ENCODE results near the gene MYH11. TPM values are rescaled to one million over a fixed set of nuclear protein-coding genes. Genes with fewer than 3 reads are reported as not detected.
A peak's percentile ranks its signal among the peaks of the same experiment; 100 is the strongest.
"Not testable (repeated sequence)": the region's sequence is repeated elsewhere in the genome, so short reads cannot be mapped to it uniquely, and the experiment has no call there.

The MYH11 gene
- total RNA-seq, 2 experiments from 2014 or later = 0.06 TPM; not detected in 1

- DNase-seq = no peak
- peaks cover 58% of the 10 kb centered on the region for H3K36me3 Mint-ChIP-seq
- H3K9me3 Mint-ChIP-seq (ENCODE audit: low read depth) = no peaks in the 10 kb centered on the region
- H3K4me1 Mint-ChIP-seq = no peaks in the 10 kb centered on the region
- H3K27me3 Mint-ChIP-seq = no peaks in the 10 kb centered on the region
- CTCF ChIA-PET = interaction anchor here (1.1 kb wide), 1 partner anchor 47 kb away, joined by 3 read pairs; no protein-coding TSS in a partner anchor
- no peak overlapping the region for H3K4me3 Mint-ChIP-seq
- ATAC-seq = no peak
- H3K27ac Mint-ChIP-seq = no peak overlapping the region
Measured at GRCh38 chr16:15691046-15691445, 165.8 kb downstream of the MYH11 start.

- no peak for ATAC-seq
- Mint-ChIP-seq H3K36me3 (peaks cover 54% of the 10 kb centered on the region), H3K27ac (no peak overlapping the region), H3K27me3 (no peaks in the 10 kb centered on the region), H3K4me1 (no peaks in the 10 kb centered on the region), H3K9me3 (ENCODE audit: low read depth) (no peaks in the 10 kb centered on the region), H3K4me3 (no peak overlapping the region)
- CTCF ChIA-PET = interaction anchor here (1.0 kb wide), 1 partner anchor 48 kb away, joined by 3 read pairs; no protein-coding TSS in a partner anchor
- no peak for DNase-seq
Measured at GRCh38 chr16:15690296-15690695, 166.5 kb downstream of the MYH11 start.

- H3K4me3 Mint-ChIP-seq = no peak overlapping the region
- ATAC-seq = no peak
- H3K4me1 Mint-ChIP-seq = no peaks in the 10 kb centered on the region
- no peaks in the 10 kb centered on the region for H3K27me3 Mint-ChIP-seq
- no peak for DNase-seq
- H3K9me3 Mint-ChIP-seq (ENCODE audit: low read depth) = no peaks in the 10 kb centered on the region
- CTCF ChIA-PET = interaction anchor here (1.0 kb wide), 1 partner anchor 47 kb away, joined by 3 read pairs; no protein-coding TSS in a partner anchor
- peaks cover 52% of the 10 kb centered on the region for H3K36me3 Mint-ChIP-seq
- no peak overlapping the region for H3K27ac Mint-ChIP-seq
Measured at GRCh38 chr16:15689290-15689689, 167.5 kb downstream of the MYH11 start.

- Mint-ChIP-seq H3K36me3 (peaks cover 49% of the 10 kb centered on the region), H3K27me3 (no peaks in the 10 kb centered on the region), H3K27ac (no peak overlapping the region), H3K4me1 (peaks cover 3% of the 10 kb centered on the region), H3K9me3 (ENCODE audit: low read depth) (no peaks in the 10 kb centered on the region), H3K4me3 (no peak overlapping the region)
- no peak for ATAC-seq
- CTCF ChIA-PET = no interaction called here
- no peak for DNase-seq
Measured at GRCh38 chr16:15686287-15686686, 170.5 kb downstream of the MYH11 start.

- CTCF ChIA-PET = interaction anchor here (0.8 to 1.7 kb wide), 3 partner anchors 13 to 513 kb away, joined by 3 to 6 read pairs (median 5); no protein-coding TSS in a partner anchor
- Mint-ChIP-seq H3K4me1 (peaks cover 5% of the 10 kb centered on the region), H3K27ac (no peak overlapping the region), H3K36me3 (peaks cover 44% of the 10 kb centered on the region), H3K4me3 (no peak overlapping the region), H3K27me3 (no peaks in the 10 kb centered on the region), H3K9me3 (ENCODE audit: low read depth) (no peaks in the 10 kb centered on the region)
- DNase-seq (peak; percentile 51), ATAC-seq (peak; percentile 68)
Measured at GRCh38 chr16:15682105-15682570, 174.7 kb downstream of the MYH11 start.

GRCh38 chr16:15677447-15677846, 179.4 kb downstream of the MYH11 start:
- peaks cover 58% of the 10 kb centered on the region for H3K36me3 Mint-ChIP-seq
- H3K27ac Mint-ChIP-seq = no peak overlapping the region

GRCh38 chr16:15676506-15676905, 180.3 kb downstream of the MYH11 start:
- no peak overlapping the region for H3K27ac Mint-ChIP-seq
- no peak overlapping the region for H3K4me3 Mint-ChIP-seq
- CTCF ChIA-PET = no interaction called here
- no peaks in the 10 kb centered on the region for H3K27me3 Mint-ChIP-seq
- ATAC-seq (no peak), DNase-seq (no peak)
- H3K9me3 Mint-ChIP-seq (ENCODE audit: low read depth) = no peaks in the 10 kb centered on the region
- peaks cover 53% of the 10 kb centered on the region for H3K36me3 Mint-ChIP-seq
- H3K4me1 Mint-ChIP-seq = peaks cover 35% of the 10 kb centered on the region

More at GRCh38 chr16:15677447-15677846, 179.4 kb downstream of the MYH11 start:
- no peak overlapping the region for H3K4me3 Mint-ChIP-seq
- no peaks in the 10 kb centered on the region for H3K9me3 Mint-ChIP-seq (ENCODE audit: low read depth)
- H3K27me3 Mint-ChIP-seq = no peaks in the 10 kb centered on the region
- DNase-seq = no peak
- ATAC-seq = no peak
- peaks cover 31% of the 10 kb centered on the region for H3K4me1 Mint-ChIP-seq
- CTCF ChIA-PET = no interaction called here

- H3K4me3 Mint-ChIP-seq = no peak overlapping the region
- no peak for ATAC-seq
- H3K27me3 Mint-ChIP-seq = no peaks in the 10 kb centered on the region
- H3K36me3 Mint-ChIP-seq = peaks cover 46% of the 10 kb centered on the region
- H3K9me3 Mint-ChIP-seq (ENCODE audit: low read depth) = no peaks in the 10 kb centered on the region
- CTCF ChIA-PET = no interaction called here
- no peak for DNase-seq
- no peak overlapping the region for H3K27ac Mint-ChIP-seq
- H3K4me1 Mint-ChIP-seq = peaks cover 35% of the 10 kb centered on the region
Measured at GRCh38 chr16:15674571-15674970, 182.3 kb downstream of the MYH11 start.

GRCh38 chr16:15672514-15673167, 184.2 kb downstream of the MYH11 start:
- ATAC-seq (peak; percentile 94), DNase-seq (peak; percentile 86)
- H3K4me3 Mint-ChIP-seq = peak overlapping the region; percentile 30
- H3K4me1 Mint-ChIP-seq = peaks cover 35% of the 10 kb centered on the region
- CTCF ChIA-PET = interaction anchor here (0.9 to 2.2 kb wide), 3 partner anchors 22 to 34 kb away, joined by 3 to 7 read pairs (median 4); partner anchors contain the start of gene MARF1
- H3K27ac Mint-ChIP-seq = peak overlapping the region; percentile 91
- H3K9me3 Mint-ChIP-seq (ENCODE audit: low read depth) = no peaks in the 10 kb centered on the region
- no peaks in the 10 kb centered on the region for H3K27me3 Mint-ChIP-seq
- peaks cover 41% of the 10 kb centered on the region for H3K36me3 Mint-ChIP-seq

- peak overlapping the region; percentile 91 for H3K27ac Mint-ChIP-seq
- not testable (repeated sequence) for H3K27me3 Mint-ChIP-seq; DNase-seq; ATAC-seq; H3K4me3 Mint-ChIP-seq; H3K9me3 Mint-ChIP-seq (ENCODE audit: low read depth)
- CTCF ChIA-PET = interaction anchor here (0.9 to 2.2 kb wide), 5 partner anchors 11 to 33 kb away, joined by 3 to 7 read pairs (median 4); partner anchors contain the start of gene MARF1
- H3K36me3 Mint-ChIP-seq = peaks cover 44% of the 10 kb centered on the region
- peaks cover 35% of the 10 kb centered on the region for H3K4me1 Mint-ChIP-seq
Measured at GRCh38 chr16:15672127-15672513, 184.7 kb downstream of the MYH11 start.

- CTCF ChIA-PET = interaction anchor here (0.9 to 2.2 kb wide), 6 partner anchors 11 to 33 kb away, joined by 3 to 7 read pairs (median 4); partner anchors contain the start of gene MARF1
- DNase-seq (no peak), ATAC-seq (no peak)
- Mint-ChIP-seq H3K9me3 (ENCODE audit: low read depth) (no peaks in the 10 kb centered on the region), H3K4me1 (peaks cover 35% of the 10 kb centered on the region), H3K27ac (peak overlapping the region; percentile 91), H3K36me3 (peaks cover 47% of the 10 kb centered on the region), H3K27me3 (no peaks in the 10 kb centered on the region), H3K4me3 (no peak overlapping the region)
Measured at GRCh38 chr16:15671530-15672117, 185.2 kb downstream of the MYH11 start.

GRCh38 chr16:15667091-15667742, 189.6 kb downstream of the MYH11 start:
- DNase-seq = no peak
- peaks cover 12% of the 10 kb centered on the region for H3K4me1 Mint-ChIP-seq
- H3K36me3 Mint-ChIP-seq = peaks cover 35% of the 10 kb centered on the region
- no peak overlapping the region for H3K27ac Mint-ChIP-seq
- H3K4me3 Mint-ChIP-seq = no peak overlapping the region
- no peaks in the 10 kb centered on the region for H3K9me3 Mint-ChIP-seq (ENCODE audit: low read depth)
- CTCF ChIA-PET = interaction anchor here (0.7 kb wide), 1 partner anchor 412 kb away, joined by 3 read pairs; no protein-coding TSS in a partner anchor
- no peaks in the 10 kb centered on the region for H3K27me3 Mint-ChIP-seq
- no peak for ATAC-seq

- no peak overlapping the region for H3K27ac Mint-ChIP-seq
- H3K27me3 Mint-ChIP-seq = no peaks in the 10 kb centered on the region
- ATAC-seq = no peak
- H3K36me3 Mint-ChIP-seq = peaks cover 45% of the 10 kb centered on the region
- peaks cover 16% of the 10 kb centered on the region for H3K4me1 Mint-ChIP-seq
- CTCF ChIA-PET = interaction anchor here (1.3 kb wide), 2 partner anchors 12 to 39 kb away, joined by 3 to 5 read pairs; no protein-coding TSS in a partner anchor
- H3K9me3 Mint-ChIP-seq (ENCODE audit: low read depth) = no peaks in the 10 kb centered on the region
- DNase-seq = no peak
- no peak overlapping the region for H3K4me3 Mint-ChIP-seq
Measured at GRCh38 chr16:15665107-15665506, 191.7 kb downstream of the MYH11 start.

Measured in activated CD8-positive, alpha-beta memory T cell treated with anti-CD3 and anti-CD28 coated beads, Interleukin-2, amount 10 ng/mL, durations not matched to agents 7 days and 5 days (primary cell).